Fibroblast of skin of abdomen (primary cell): Measurements from ENCODE around the gene PSD. TPM values are rescaled to one million over a fixed set of nuclear protein-coding genes. Genes with fewer than 3 reads are reported as not detected.
"Not testable (repeated sequence)": the region's sequence is repeated elsewhere in the genome, so short reads cannot be mapped to it uniquely, and the experiment has no call there.

Experiments
- DNase-seq: peaks from one replicate; pipeline ENCODE4 v3.0.0-alpha.2; 2013
- polyA plus RNA-seq, 2 experiments: library from polyadenylated mRNA; unstranded; fragments of 120-200 nt; gene quantifications; one replicate each; pipeline ENCODE4 v1.2.1, GENCODE V29; 2013; ENCODE audit not compliant: insufficient read length in 2 of 2

Gene PSD
- 7.4 TPM for polyA plus RNA-seq (2013, experiment 1 of 2; ENCODE audit: insufficient read length)
- 6.8 TPM for polyA plus RNA-seq (2013, experiment 2 of 2; ENCODE audit: insufficient read length)

DNA sequence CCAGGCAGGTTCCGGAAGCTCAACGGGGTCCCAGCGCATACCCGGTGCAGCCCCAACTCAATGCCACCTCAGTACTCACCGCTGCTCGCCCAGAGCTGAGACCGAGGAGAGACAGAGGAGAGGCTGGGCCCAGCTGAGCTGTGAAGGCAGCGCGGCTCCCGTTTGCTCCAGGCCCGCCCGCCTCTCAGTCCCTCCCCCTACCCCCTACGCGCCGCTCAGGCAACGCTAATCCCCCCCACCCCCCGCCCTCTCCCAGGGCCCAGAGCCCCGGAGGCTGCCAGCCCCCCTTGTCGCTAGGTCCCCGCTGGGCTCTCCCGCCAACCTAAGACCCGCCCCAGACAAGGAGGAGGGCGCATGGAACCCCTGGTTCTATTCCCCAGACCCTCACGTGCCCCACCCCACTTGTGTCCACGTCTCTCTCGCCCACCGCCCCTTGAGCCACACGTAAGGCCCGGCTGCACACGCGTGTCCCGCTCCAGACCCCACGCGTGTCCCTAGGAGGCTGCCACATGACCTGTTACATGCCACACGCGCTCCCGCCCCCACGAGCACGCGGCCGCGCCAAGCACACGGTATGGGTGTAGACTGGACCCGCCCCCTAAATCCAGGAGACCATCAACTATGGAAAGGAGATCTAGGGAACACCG, at the start of gene PSD:
Gene PSD (minus strand): TSS at position 164 of the 647 bp plus-strand sequence. CDS start 1,747 bp downstream, outside the sequence.
- no peak for DNase-seq

DNA sequence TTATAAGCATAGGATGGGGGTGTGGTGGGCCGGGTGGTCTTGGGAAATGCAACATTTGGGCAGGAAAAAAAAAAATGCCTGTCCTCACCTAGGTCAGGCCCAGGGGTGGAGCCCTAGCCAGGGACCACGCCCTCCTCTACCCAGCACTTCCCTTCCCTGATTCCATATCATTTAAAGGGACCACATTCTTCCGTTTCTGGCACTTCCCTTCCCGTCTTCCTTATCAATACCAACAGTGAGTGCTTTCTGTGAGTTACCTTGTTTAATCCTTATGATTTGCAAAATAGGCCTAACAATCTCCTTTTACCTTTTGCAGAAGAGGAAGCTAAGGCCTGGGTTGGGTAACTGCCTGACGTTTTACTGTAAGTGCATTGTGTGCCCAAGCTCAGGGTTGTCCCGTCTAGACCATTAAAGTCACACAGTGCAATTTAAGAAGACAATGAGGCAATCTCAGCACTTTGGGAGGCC, 49.4 kb upstream of the PSD start:
- DNase-seq: no peak

DNA sequence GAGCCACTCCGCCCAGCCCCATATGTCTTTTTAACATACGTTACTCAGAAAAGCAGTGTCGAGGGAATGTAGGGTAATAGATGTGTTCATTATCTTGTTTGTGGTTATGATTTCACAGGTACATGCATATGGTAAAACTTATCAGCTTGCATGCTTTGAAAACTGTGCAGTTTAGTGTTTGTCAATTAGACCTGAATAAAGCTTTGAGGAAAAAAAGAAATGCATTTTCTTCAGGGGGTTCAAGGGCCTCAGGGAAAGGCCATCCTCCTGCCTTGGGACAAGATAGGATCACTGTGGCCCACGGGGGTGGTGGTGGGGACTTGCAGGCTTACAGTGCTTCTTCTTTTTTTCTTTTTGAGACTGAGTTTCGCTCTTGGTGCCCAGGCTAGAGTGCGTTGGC, 48.7 kb upstream of the PSD start:
- DNase-seq: no peak

DNA sequence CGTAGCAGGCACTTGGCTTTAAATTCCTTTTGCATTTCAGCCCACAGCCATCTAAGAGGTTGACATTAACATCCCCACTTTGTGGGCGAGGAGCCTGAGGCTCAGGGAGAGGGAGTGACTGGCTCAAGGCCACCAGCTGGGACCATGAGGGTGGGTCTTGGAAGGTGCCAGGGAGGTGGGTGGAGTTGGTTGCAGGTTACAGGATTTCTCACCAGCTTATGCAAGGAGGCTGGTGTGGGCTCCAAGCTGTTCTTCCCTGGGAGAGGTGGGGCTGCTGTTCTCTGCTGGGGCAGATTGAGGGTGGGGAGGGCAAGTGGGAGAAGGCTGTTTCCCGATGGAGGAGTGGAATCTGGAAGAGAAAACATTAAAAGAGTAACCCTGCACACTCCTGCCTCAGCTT, 46.9 kb upstream of the PSD start:
- no peak for DNase-seq

DNA sequence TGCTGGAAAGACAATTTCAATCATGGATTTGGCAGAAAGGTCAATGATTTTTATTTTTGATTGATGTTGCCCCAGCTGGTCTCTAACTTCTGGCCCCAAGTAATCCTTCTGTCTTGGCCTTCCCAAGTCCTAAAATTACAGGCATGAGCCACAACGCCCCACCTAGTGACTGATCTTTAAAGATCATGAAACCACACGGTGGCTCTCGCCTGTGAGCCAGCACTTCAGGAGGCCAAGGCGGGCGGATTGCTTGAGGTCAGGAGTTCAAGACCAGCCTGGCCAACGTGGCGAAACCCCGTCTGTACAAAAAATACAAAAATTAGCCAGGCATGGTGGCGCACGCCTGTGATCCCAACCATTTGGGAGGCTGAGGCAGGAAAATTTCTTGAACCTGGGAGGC, 45.4 kb upstream of the PSD start:
- DNase-seq: no peak

DNA sequence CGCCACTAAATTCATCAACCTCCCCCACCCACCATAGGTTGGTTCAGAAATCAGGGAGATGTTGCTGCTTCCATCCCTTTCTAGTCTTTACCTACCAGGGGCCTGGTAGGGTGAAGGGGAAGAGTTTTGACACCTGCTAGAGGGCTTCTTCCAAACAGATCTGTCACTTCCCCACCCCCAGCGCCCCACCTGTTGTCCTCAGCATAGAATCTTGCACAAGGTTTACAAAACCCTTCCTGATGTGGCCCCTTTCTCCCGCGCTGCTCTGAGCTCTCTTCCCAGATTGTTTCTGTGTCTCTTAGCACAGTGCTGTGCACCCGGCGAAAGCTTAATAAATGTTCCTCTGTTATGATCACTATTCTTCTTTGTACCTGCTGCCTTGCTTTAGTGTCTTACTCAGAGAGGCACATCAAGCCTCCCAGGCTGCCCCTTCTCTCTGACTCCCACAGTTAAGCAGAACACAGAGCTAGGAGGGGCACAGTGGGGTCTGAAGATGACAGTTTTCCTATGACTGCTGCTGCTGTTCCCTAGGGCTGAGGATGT, 44.0 kb upstream of the PSD start:
- DNase-seq: no peak

DNA sequence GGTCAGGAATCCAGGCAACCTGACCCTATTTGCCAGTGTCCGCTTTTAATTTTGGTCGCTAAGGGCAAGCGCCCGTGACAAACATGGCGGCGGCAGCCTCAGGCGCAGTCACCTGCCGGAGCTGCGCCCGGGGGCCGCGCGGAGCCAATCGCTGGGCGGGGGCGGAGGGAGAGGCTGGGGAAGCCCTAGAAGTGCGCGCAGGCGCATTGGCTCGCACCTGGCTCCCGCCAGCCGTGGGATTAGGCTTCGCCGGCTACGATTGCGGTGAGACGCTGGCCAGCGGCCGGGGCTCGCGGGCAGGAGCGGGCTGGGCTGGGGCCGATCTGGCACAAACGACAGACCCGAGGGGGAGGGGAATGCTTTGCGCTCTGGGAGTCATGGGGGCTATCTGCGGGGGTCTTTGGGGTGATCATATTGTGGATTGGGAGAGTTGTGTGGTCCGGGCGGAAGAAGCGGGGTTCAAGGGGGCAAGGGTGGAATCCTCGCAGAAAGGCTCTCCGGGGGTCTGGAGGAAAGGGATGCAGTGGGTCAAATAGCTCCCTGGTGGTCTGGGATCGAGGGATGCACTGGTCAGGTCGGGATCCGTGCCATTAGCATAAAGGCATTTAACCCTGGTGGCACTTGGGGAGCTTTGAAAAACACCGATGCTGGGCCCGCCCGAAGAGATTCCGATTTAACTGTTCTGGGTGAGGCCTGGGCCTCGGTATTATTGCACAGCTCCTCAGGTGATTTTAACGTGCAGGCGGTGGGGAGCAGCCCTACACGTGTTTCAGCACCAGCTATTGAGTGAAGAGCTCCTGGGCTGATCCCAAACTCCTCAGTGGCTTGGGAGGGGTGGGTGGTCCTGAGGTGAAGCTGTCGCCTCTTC, 42.8 kb upstream of the PSD start:
- DNase-seq: peak; percentile 77

DNA sequence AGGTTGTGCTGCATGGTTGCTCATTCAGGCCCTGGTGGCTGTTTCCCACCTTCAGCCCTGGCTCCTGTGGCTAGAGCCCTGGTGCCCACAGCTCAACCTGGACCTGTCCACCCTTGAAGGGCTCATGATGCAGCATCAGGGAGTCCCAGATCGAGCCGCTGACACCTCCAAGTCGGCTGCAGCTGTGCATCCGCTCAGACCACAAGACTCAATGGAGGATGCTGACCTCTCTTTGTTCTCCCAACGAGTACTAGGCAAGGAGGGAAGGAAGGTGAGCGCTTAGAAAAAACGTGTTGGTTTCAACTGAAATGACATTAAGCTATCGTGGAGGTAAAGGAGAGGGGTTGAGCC, 42.2 kb upstream of the PSD start:
- no peak for DNase-seq

DNA sequence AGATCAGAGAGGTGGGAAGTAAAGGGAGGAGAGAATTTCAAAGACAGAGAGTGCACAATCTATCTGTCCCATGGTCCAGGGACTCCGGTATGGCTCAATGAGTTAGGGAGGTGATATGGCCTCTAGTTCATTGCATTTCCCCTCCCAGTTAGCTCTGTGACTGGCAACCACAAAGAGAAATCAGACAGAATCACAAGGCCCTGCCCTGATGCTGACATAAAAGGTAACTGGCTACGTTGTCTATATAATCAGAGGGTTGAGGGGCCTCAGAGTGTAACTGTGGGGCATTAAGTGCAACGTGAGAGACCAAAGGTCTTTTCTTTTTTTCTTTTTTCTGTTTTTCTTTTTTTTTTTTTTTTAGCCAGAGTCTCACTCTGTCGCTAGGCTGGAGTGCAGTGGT, 40.1 kb upstream of the PSD start:
- DNase-seq: no peak

DNA sequence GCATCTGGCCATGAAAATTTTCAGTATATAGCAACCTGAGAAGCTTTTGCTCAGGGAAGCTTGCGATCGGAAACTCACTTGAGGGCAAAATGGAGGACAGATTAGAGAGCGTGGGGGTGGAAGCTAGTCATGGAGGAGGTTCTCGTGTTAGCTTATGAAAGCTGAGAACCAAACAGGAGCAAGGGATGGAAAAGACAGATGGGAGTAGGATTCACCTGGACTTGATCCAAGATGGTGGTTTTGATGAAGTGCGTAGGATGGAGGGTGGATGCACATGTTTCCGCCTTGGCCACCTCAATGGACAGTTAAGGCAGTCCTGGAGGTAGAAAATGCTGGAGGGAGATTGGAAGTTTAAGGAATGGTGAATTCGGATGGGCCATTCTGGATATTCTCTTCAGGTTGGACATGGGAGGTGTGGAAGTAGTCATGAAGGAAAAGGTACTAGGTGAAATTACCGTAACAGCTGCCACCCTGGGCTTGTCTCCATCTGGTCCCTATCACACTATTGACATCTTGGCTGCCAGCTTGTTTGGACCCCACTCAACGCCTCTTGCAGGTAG, 39.1 kb upstream of the PSD start:
- peak; percentile 14 for DNase-seq

DNA sequence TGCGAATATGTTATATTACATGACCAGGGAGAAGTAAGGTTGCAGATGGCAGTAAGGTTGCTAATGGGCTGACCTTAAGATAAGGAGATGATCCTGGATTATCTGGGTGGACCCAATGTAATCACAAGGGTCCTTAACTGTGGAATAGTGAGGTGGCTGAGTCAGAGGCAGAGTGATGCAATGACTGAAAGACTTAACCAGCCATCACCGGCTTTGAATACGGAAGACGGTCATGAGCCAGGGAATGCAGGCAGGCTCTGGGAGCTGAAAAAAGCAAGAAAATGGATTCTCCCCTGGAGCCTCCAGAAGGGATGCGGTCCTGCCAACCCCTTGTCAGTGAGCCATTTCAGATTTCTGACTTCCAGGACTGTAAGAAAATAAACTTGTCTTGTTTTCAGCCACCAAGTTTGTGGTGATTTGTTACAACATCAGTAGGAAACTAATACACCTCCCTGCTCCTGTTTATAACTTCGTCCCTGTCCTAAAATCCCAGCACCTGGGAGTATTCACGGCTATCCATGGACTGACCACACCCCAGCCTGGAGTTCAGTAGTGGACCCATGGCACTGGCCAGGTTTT, 37.4 kb upstream of the PSD start:
- DNase-seq: peak; percentile 84

DNA sequence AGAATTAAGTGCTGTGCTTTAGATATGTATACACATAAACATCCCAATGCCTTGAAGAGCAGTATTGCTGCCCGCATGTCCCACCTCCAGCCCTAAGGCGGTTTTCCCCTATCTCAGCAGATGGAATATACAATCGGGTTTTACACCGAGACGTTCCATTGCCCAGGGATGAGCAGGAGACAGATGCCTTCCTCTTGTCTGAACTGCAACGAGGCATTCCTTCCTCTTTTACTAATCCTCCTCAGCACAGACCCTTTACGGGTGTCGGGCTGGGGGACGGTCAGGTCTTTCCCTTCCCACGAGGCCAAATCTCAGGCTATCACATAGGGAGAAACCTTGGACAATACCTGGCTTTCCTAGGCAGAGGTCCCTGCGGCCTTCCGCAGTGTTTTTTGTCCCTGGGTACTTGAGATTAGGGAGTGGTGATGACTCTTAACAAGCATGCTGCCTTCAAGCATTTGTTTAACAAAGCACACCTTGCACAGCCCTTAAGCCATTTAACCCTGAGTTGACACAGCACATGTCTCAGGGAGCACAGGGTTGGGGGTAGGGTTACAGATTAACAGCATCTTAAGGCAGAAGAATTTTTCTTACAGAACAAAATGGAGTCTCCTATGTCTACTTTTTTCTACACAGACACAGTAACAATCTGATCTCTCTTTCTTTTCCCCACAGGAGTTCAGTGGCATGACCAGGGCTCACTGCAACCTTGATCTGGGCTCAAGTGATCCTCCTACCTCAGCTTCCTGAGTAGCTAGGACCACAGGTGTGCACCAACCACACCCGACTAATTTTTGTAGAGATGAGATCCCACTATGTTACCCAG, 36.3 kb upstream of the PSD start:
- DNase-seq: not testable (repeated sequence)

DNA sequence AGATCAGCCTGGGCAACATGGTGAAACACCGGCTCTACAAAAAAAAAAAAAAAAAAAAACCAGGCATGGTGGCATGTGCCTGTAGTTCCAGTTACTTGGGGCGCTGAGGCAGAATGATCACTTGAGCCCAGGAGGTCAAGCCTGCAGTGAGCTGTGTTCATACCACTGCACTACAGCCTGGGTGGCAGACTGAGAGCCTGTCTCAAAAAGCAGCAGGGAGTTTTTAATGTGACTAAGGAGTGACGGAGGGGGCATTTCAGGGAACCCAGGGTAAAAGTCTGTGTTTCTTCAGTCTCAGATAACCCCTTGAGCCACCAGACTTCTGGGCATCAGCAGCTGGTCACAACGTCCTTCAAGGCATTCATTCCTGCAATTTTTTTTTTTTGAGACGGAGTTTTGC, 34.9 kb upstream of the PSD start:
- DNase-seq: no peak

DNA sequence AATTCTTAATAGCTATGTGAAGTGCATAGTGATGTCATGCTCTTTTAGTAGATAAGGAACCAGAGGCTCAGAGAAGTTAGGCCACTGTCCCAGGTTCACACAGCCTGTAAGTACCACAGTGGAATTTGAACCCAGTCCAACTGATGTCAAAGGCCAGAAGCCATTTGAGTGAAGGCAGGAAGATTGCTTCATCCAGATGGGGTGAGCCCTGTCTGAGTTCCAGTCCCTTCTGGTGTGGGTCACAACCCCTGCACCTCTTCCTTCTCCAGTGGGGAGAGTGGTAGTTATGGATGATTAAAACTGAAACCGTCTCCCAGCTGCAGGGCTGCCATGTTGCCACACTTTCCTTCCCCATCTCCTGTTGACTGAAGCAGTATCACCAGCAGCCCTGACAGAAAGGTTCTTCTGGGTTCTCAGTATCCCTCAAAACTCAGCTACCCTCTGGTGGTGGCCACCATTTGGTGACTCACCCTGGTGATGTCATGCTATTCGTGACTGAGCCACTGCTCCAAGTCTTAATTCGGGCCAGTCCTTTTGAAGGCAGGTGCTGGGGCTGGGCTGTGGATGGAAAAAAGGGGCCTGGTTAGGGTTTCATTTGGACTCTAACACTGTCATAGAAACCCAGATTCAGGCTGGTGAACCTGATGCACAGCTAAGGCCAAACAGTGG, 34.2 kb upstream of the PSD start:
- peak; percentile 44 for DNase-seq

DNA sequence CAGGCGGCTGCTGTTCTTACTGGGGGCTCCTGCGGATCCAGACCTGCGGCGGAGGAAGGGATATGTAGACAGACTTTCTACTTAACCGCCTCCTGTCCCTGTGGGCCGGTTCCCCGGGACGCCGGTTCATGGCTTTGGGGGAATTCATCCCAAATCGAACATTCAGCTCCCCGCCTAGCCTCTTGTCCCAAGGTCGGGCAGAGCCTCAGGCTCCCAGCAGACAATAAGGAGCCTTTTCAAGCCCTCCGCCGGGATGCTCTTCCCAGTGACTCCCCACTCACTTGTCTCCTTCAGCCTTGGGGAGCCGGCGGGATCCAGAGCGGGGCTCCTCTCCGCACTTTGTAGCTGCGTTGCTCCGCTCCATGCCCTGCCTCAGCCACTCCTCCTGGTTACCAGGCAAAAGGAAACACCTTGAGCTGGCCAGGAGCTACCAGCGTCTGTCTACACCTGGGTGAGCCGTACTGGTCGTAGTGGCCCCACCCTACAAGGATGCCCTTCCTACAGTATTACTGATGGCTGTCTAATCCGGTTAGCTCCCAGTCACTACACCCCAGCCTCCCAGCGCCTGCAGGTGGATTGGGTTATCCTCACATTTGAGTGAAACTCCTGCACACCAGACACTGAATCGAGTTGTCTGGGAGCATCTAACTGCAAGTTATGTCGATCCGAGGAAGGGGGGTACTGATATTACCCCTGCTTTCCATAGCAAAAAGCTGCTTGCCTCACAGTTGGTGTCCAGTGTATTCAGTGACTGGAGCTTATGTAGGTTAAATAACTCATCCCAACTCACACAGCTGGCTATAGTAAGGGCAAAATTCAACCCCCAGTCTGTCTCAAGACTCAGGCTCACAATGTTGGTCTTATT, 32.8 kb upstream of the PSD start, which contains the start of gene C10orf95:
Gene C10orf95 (minus strand): TSS at position 439 of the 865 bp plus-strand sequence. CDS start 450 bp downstream, outside the sequence.
- DNase-seq: peak; percentile 3

DNA sequence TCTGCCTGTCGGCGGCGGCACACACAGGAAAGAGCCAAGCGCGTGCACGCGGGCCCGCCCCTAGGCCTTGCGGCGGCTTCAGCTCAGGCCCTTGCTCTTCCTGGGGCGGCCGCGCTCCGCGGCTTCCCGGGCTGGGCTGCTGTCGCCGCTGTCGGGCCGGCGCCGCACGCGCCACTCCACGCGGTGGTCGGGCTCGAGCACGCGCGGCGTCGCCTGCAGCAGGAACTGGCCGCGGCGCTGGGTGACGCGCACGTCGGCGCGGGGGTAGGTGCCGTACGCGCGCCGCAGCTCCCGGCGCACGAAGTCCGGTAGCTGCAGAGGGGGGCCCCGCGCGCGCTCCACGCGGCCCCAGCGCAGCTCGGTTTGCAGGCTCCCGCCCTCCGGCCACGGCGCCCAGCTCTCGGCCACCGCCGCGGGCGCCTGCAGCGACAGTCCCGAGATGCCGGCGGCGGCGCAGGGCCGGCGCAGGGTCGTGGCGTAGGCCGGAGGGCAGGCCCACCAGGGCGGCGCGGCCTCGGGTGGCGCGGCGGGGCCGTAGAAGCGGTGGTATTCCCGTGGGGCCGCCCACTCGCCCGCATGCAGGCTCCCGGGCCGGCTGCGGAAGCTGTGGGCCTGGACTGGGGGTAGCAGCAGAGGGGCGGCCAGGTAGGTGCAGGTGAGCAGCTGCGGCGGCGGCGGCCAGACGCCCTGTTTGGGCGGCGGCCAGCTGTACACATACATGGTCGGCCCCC, 32.0 kb upstream of the PSD start:
- DNase-seq: peak; percentile 79

DNA sequence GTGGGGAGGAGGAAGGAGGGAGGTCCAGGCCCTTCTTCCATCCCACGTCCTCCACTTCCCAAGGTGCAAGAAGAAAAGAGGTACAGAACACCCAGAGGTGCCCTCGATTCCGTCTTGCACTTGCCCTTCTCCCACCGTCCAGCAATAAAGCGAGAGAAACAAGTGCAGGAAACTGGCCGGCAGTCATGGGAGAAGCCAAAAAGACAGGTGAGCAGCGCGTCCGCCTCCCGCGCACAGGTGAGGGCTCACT, 31.5 kb upstream of the PSD start:
- no peak for DNase-seq

DNA sequence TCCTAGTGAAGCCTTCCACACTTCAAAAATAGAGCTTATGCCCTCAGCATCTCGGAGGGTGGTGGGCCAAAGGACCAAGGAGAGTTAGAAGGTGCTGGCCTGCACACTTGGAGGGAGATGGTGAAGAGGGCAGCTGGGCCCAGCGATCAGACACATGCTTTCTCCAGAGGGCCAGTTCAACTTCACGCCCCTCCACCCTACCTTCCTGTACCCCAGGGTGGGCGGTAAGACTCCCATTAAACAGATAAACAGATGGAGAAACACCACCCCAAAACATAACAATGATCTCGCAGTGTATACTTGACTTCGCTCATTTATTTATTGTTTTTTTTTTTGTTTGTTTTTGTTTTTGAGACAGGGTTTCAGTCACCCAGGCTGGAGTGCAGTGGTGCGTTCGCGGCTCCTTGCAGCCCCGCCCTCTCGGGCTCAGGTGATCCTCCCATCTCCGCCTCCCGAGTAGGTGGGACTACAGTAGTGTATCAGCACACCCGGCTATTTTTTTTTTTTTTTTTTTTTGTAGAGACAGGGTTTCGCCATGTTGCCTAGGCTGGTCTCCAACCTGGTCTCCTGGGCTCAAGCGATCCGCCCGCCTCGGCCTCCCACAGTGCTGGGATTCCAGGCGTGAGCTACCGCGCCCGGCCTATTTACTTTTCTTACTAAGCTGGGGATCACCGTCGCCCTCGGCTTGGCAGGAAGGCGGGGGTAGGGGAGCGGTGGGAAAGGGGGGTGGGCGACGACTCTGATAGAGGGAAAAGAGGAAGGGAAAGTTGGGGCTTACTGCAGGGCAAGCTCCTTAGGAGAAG, 30.9 kb upstream of the PSD start:
- DNase-seq: peak; percentile 34

DNA sequence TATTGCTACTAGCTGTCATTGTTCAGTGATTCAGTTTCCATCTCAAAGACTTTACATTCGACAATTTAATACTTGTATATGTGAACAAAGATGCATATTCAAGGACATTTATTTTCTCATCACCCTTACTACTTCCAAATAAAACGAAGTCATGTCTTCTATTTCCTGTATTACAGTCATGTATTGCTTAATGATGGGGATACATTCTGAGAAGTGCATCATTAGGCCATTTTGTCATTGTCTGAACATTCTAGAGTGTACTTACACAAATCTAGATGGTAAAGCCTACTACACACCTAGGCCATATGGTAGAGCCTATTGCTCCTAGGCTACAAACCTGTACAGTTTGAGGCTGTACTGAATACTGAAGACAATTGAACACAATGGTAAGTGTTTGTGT, 26.3 kb upstream of the PSD start:
- no peak for DNase-seq
